Jurkat, Clone E6-1 (cell line): ENCODE results near the gene TMOD1. TPM values are rescaled to one million over a fixed set of nuclear protein-coding genes. Genes with fewer than 3 reads are reported as not detected.
"Not testable (repeated sequence)": the region's sequence is repeated elsewhere in the genome, so short reads cannot be mapped to it uniquely, and the experiment has no call there.

ENCODE experiments used
- DNase-seq: peaks from one replicate; pipeline ENCODE4 v3.0.0-alpha.2; 2011; ENCODE audit warnings: low read depth, low spot score
- H3K4me3 ChIP-seq: 2 replicates; pipeline ENCODE4 v1.5.1; 2011; ENCODE audit warnings: mild to moderate bottlenecking, low read length, control low read depth, moderate library complexity
- polyA plus RNA-seq: library from polyadenylated mRNA; unstranded; fragments of >200 nt; gene quantifications from one replicate; pipeline ENCODE4 v1.2.1, GENCODE V29; 2012; ENCODE audit warnings: missing spikeins; ENCODE audit not compliant: insufficient read length, insufficient read depth

The TMOD1 gene
- polyA plus RNA-seq = not detected

DNA sequence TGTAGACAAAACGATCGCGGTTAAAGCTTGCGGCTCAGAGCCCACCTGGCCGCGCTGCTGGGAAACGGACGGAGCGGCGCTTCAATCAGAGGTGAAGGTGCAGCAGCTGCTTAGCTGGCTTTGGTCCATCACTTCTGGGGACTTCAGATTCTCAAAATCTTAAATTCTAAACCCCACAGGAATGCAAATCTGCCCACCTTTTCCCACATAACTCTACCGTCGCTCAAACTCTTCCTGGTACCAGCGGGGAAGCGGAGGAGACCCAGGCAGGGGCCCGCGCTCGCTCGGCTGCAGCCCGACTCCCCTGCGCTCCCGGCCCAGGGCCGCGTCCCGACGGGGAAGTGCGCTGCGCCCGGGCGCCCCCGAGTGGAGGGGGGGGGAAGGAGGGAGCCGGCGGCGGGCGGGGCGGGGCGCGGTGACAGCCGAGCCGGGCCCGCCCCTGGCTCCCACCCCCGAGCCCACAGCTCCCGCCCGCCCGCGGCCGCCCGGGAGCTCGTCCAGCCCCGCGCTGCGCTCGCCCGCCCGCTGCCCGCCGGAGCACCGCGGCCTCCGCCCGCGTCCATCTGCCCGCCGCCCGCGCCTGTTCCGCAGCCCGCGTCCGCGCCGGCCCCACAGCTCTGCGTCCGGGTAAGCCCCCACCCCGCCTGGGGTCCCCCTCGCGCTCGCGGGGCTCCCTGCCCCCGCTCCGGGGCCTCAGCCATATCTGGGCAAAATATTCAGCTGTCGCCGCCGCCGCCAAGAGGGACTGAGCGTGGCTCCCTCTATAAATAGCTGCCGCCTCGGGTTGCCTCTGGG lies at the start of gene TMOD1:
Gene TMOD1, plus strand, starts transcription at position 490 of the 795 bp plus-strand sequence. CDS start 22,523 bp downstream, outside the sequence.
- peak; percentile 70 for DNase-seq
- H3K4me3 ChIP-seq = peak within 1 kb of the TSS; percentile 37

DNA sequence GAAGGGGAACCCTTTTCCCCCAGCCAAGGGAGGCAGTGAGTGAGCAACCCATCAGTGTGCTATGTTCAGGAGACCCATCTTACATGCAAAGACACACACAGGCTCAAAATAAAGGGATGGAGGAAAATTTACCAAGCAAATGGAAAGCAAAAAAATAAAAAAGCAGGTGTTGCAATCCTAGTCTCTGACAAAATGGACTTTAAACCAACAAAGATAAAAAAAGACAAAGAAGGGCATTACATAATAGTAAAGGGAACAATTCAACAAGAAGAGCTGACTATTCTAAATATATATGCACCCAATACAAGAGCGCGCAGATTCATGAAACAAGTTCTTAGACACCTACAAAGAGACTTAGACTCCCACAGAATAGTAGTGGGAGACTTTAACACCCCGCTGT lies 47.9 kb upstream of the TMOD1 start:
- DNase-seq, H3K4me3 ChIP-seq: not testable (repeated sequence)

DNA sequence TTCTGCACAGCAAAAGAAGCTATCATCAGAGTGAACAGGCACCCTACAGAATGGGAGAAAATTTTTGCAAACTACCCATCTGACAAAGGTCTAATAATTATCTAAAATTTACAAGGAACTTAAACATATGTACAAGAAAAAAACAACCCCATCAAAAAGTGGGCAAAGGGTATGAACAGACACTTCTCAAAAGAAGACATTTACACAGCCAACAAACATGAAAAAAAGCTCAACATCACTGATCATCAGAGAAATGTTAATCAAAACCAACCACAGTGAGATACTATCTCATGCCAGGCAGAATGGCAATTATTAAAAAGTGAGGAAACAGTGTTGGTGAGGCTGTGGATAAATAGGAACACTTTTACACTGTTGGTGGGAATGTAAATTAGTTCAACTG lies 44.6 kb upstream of the TMOD1 start:
- DNase-seq, H3K4me3 ChIP-seq: not testable (repeated sequence)

DNA sequence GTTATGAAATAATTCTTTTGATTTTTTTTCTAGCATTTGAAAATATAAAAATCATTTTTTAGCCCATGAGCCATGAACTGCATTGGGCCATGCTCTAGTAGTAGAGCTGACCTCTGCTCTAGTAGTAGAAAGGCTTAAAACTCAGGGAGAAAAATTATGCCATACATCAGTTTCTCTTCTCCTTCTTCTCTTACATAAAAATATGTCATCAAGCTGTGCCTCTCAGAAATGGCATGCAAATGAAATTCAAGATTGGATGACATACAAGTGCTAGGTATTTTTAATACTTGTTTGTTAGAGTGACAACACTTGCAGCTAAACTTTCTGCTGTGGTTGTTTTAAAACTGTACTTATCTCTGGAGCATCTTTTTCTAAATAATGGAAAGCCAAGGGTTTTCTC lies 42.1 kb upstream of the TMOD1 start:
- no peak for DNase-seq
- no peak overlapping the region for H3K4me3 ChIP-seq

DNA sequence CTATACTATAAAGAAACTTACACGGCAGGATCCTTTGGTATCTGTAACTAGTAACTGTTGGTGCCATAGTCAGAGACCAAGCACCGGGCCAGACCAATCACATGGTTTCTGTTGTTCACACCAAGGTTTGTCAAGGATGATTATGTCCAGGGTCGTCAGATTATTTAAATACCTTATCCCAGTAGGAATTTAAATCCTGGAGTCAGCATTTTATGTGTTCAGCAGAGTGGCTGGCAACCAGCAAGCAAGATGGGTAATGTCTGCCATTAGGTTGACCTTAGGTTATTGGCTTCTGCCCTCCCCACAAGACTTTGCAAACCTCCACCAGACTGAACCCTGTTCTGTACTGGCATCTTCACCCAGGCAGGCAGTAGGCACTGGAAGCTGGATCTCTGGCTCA lies 39.3 kb upstream of the TMOD1 start:
- DNase-seq = no peak
- H3K4me3 ChIP-seq = no peak overlapping the region

DNA sequence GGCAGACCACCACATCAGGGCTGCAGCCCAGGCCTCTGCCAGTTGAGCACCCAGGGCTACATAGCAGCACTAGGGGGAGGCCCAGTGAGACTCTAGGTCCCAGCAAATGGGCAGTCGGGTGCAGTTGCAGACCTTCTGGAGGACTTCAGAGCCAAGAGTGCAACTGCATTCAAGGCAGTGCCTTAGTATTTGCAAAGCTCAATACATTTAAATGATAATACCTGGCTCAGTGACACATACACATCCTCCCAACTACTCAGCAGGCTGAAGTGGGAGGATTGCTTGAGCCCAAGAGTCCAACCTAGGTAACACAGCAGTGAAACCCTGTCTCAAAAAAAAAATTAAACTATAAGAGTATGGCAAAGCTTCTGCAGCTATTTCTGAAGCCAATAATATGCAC lies 38.6 kb upstream of the TMOD1 start:
- H3K4me3 ChIP-seq = no peak overlapping the region
- no peak for DNase-seq

DNA sequence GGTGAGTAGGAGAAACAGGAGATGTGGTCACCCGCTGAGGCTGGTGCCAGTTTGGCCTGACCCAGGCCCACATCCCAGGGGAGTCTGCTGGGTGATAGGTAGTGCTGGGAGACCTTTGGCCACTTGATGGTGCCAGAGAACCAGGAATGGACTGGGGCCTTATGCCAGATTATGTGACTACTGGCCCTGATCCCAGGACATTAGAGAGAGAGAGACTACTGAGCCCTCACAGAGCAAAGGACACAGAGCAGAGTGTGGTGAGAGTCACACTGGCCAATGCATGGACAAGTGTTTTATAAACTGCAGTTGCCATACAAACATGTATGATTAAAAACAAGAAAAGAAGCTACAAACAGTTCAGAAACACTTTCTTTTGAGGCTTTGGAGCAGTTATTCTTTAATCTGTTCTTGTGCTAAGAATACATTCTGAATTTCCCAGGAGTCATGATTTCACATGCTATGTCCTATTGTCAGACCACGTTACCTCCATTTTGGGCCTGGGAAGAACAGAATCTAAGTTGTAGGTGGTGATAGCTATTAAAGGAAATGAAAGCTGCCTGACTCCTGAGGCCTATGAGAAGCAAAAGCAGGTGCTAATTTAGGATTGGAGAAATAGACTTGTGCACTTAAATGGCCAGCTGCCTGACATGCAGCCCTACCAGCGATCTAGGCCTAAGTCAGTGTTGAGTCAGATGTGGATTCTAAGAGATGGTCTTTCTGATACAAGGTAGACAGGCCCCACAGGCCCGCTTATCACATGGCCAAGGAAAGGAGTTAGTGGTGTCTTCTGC lies 32.6 kb upstream of the TMOD1 start:
- DNase-seq = peak; percentile 16
- H3K4me3 ChIP-seq = no peak overlapping the region

DNA sequence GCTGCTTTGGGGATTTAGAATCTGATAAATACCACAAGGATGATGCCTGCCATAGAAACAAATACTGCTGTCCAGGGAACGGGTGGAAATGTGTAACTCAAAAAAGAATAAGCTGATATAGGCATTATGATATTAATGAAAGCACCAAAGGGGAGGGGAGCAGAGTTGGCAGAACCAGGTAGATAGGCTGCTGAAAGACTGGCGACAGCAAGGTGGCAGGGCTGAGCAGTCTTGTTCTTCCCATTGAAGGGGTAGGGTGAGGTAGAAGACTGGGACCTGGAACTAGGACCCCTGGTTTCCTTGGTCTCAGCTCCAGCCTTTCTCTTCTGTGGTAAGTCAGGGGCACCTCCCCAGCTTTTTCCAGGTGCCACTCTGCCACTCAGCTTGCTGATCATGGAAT lies 31.4 kb upstream of the TMOD1 start:
- no peak overlapping the region for H3K4me3 ChIP-seq
- DNase-seq = no peak

DNA sequence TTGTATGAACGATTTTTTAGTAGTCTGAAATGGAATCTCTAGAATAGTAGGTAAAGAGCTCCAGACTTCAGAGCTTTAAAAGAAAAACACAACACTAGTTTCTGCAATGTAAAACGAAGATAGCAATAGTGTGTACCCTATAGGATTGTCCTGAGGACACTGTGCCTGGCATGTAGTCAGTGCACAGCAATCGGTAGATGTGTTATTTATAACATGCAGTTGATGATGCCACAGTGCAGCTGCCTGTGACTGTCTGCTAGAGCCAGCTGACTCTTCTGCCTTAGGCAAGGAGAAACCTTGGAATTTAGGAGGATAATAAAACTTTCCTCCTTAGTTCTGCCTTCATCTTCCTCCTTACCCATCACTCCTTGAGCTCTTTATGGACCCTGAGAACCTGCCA lies 27.7 kb upstream of the TMOD1 start:
- DNase-seq = no peak
- no peak overlapping the region for H3K4me3 ChIP-seq

DNA sequence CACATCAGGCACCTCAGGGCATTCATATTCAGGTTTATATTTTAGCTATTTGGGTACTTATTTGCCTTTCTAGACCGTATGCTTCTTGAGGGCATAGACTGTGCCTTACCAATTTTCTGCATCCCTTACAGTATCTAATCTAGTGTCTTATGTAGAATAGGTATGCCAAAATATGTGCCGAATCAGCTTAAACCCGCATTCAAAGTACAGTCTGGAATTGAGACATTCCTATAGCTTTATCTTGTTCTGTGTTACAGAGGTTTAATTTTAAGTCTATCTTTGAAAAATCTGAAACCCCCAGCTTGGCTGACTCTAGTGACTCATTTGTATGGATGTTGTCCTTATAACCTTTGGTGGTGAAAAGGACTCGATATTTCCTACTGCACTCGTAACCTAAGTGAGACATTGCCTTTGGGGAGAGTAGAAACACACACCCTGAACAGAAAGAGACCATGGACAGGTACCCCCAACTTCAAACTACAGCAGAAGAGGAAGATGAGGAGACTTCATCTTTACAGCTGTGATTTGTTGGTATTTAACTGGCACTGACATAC lies 27.0 kb upstream of the TMOD1 start:
- no peak for DNase-seq
- no peak overlapping the region for H3K4me3 ChIP-seq

DNA sequence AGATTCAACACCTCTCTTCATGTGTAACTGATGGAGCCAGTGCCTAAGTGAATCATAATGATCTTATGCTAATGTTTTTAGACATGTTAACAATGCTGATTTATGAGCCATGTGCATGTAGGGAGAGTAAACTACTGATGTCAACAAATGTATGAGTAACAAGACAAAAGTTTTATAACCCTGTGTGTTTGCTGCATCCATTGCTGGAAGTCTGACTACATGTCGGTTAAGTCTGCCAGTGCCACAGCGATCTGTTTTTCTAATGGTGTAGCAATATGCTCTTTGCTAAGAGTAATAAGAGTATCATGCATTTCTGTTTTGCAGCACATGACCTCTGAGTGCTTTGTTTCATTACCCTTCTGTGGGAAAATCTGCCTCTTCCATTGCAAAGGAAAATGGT lies 26.4 kb upstream of the TMOD1 start:
- no peak overlapping the region for H3K4me3 ChIP-seq
- no peak for DNase-seq

DNA sequence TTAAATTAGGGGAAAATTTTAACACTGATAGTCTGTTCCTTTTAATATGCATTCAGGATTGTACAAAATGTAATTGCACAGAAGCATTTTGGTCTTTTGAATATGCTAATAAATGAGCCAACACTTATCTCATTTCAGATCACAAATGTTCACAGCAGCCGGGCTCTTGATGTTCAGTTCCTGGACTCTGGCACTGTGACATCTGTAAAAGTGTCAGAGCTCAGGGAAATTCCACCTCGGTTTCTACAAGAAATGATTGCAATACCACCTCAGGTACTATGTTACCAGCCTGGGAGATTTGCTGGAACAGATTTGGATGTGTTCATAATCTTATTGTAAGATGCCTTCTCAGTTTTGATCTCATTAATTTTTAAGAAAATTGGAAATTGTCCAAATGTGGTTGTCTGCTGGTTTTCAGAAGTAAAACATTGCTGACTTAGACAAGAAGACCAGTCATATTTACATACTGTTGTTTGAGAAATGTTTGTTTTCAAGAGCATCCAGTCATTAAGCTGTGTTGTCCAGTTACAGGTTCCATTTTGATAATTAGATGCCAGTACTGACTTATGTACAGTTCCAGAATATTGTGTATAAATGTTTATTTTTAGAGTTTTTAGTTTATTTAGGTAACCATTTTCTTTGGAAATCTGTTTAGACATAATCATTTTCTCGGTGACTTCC lies 23.0 kb upstream of the TMOD1 start:
- DNase-seq = no peak
- H3K4me3 ChIP-seq = no peak overlapping the region

DNA sequence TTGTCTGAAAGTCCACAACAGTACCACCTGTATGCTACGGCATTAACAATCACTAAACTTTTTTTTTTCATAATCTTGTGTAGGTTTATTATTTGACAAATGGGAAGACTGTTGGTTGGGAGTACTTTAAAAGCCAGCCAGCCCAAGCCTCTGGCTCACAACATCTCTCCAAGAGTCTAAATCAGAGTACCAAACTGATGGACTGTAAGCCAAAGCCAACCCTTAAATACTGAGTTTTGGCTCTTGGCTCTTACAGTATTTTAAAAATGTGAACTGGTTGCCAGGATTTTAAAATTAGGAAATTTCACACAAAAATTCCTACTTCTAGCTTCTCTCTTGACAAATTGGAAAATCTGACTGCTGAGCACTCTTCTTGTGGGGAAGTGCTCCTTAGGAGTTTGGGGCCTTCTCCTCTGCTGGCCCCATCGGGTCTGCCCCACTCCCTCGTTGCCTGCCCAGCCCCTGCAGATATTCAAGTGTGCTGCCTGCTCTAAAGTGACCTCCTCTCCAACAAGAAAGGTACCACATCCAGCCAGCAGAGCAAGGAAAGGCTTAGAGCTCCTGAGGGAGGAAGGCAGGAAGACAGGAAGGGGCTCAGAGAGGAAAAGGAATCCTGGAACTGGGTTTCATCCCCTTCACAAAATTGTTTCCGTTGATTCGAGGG lies 21.8 kb upstream of the TMOD1 start:
- no peak for DNase-seq
- no peak overlapping the region for H3K4me3 ChIP-seq

DNA sequence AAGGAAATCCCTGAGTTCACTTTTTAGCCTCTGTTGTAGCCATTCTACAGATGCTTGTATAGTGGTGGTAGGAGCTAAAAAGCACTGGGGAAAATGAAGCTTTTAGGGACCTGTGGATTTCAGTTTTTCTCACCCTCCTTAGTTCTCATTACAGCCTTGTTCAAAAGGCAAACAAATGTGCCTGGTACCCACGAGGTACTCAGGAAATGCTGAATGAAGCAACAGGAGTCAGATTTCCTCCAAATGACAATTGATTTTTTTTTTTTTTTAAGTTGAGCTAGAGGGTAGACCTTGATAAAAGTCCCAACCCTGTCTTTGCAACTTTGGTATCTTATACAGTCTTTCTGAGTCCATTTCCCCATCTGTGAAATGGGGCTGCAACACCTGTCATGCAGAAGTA lies 21.3 kb upstream of the TMOD1 start:
- no peak overlapping the region for H3K4me3 ChIP-seq
- DNase-seq = no peak

DNA sequence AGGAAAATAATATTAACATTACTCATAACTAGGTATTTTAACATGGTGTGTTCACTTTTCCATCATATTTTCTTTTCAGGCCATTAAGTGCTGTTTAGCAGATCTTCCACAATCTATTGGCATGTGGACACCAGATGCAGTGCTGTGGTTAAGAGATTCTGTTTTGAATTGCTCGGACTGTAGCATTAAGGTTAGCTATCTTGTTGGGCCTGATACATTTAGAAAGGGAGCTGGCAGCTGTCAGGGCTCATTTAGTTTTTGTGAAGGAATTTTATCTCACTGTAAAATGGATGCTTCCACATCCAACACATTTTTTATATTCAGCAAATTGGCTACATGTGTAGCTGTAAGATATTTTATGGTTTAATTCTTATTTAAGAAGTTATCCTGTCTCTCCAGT lies 20.7 kb upstream of the TMOD1 start:
- H3K4me3 ChIP-seq = no peak overlapping the region
- no peak for DNase-seq

DNA sequence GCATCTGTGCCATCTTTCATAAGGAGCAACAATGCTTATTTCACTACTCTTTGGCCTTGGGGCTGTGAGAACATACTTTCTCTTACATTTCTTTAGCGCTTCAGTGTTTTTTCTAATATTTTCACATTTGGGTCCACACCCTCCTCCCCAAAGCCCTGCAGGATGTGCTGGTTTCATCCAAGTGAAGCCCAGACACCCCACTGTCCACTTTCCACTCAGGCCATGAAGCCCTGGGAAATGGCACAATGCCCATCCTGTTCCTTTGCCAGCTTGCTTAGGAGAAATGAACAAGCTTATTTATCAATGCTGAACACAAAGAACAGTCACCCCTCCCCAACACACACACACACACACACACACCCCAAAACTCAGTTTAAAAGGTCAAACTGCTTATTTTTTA lies 17.3 kb upstream of the TMOD1 start:
- H3K4me3 ChIP-seq = no peak overlapping the region
- DNase-seq = no peak

DNA sequence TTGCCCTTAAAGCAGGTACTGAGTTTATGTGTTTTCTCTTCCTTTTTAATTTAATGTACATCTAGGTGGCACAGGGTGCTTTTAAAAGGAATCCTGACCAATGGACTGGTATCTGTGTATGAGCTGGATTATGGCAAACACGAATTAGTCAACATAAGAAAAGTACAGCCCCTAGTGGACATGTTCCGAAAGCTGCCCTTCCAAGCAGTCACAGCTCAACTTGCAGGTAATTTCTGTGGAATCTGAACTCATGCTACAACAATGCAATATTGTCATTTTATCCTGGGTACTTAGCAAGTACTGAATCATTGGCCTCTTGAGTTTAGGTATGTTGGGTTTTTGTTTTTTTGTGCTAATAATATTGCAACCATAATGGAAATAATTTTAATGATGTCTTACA lies 14.4 kb upstream of the TMOD1 start:
- no peak for DNase-seq
- H3K4me3 ChIP-seq = no peak overlapping the region

DNA sequence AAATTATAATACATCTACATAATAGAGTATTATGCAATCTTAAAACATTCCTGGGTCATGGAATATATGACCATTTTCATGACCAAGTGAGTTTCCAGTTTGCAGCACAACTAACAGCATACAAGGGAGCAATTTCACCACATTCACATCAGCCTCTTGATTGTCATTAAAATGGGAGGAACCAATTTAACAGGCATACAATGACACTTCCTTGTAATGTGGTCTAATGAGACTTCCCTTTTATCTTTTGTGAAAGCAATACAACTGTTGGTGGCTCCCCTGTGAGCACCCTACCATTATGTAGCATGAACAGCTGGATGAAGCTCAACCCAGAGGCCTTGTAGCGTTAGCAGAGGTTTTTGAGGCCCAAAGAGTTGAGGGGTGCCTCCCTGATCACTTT lies 13.6 kb upstream of the TMOD1 start:
- no peak overlapping the region for H3K4me3 ChIP-seq
- DNase-seq = no peak
